ENCODE data around the gene NOC4L. TPM values are rescaled to one million over a fixed set of nuclear protein-coding genes. Genes with fewer than 3 reads are reported as not detected.

The NOC4L gene
- polyA plus RNA-seq, 1 donor (not counting 4 experiments of a cell fraction or from before 2014, with no cell fraction given), result 3.7 TPM

DNA sequence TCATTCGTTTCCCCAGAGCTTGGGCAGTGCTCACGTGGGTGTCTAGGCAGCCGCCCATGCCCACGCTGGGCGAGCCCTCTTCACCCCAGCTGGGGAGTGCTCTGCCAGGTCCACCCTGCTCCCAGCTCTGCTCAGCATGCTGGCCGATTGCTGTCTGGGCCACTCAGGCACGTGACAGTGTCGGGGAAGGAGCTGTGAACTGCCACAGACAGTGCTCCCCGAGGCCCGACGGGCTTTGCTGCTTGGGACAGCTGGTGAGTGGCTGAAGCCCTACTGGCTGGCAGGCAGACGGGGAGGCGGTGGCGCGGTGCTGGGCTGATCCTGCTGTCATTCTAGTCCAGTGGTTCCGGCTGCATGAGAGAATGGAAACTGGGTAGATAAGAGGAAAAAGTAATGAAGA lies 15.8 kb downstream of the NOC4L start:
- peaks cover 17% of the 10 kb centered on the region for H3K27me3 ChIP-seq (ENCODE audit: control insufficient read depth, extremely low read depth, insufficient read depth, low read length)
- no peaks in the 10 kb centered on the region for H3K9me1 ChIP-seq (ENCODE audit: control insufficient read depth, extremely low read depth, insufficient read depth, low read length)
- DNase-seq (ENCODE audit: low read depth, low spot score) (no peak), FAIRE-seq (no peak)
- H4K20me1 ChIP-seq (ENCODE audit: control insufficient read depth, extremely low read depth, insufficient read depth, low read length), result no peaks in the 10 kb centered on the region
- H3K9ac ChIP-seq (ENCODE audit: control insufficient read depth, extremely low read depth, insufficient read depth, low read length), result no peak overlapping the region
- no peak overlapping the region for H2AFZ ChIP-seq (ENCODE audit: control insufficient read depth, low read length)
- H3K79me2 ChIP-seq (ENCODE audit: control insufficient read depth, insufficient read depth, low read length), result no peaks in the 10 kb centered on the region
- dilution Hi-C loops (cut with MboI; ENCODE audit: extremely low pct_ligation_motif_present, low sequenced_read_pairs), result no loop called here
- no peaks in the 10 kb centered on the region for H3K4me1 ChIP-seq (ENCODE audit: control insufficient read depth, extremely low read depth, insufficient read depth, low read length)
- no peak overlapping the region for H3K4me2 ChIP-seq (ENCODE audit: control insufficient read depth, extremely low read depth, insufficient read depth, low read depth, low read length)
- peaks cover 9% of the 10 kb centered on the region for H3K9me3 ChIP-seq (ENCODE audit: control insufficient read depth, low read depth, low read length)
- TF ChIP-seq, protein P1, sequence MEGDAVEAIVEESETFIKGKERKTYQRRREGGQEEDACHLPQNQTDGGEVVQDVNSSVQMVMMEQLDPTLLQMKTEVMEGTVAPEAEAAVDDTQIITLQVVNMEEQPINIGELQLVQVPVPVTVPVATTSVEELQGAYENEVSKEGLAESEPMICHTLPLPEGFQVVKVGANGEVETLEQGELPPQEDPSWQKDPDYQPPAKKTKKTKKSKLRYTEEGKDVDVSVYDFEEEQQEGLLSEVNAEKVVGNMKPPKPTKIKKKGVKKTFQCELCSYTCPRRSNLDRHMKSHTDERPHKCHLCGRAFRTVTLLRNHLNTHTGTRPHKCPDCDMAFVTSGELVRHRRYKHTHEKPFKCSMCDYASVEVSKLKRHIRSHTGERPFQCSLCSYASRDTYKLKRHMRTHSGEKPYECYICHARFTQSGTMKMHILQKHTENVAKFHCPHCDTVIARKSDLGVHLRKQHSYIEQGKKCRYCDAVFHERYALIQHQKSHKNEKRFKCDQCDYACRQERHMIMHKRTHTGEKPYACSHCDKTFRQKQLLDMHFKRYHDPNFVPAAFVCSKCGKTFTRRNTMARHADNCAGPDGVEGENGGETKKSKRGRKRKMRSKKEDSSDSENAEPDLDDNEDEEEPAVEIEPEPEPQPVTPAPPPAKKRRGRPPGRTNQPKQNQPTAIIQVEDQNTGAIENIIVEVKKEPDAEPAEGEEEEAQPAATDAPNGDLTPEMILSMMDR (optimal IDR thresholded peaks at IDR 0.05 in 1 of 3, IDR thresholded peaks at IDR 0.05 in 1 of 3, conservative IDR thresholded peaks at IDR 0.05 in 1 of 3; ENCODE audit: extremely low read depth in 1 of 3, insufficient read depth in 2 of 3, low read length in 3 of 3), result no peak
- no peak for TF ChIP-seq EZH2 (IDR thresholded peaks at IDR 0.05; ENCODE audit: low read length)
- H3K4me3 ChIP-seq (ENCODE audit: control insufficient read depth in 2 of 3, extremely low read depth in 1 of 3, insufficient read depth in 2 of 3, low read depth in 1 of 3, low read length in 3 of 3), result no peak overlapping the region
- H3K27ac ChIP-seq (ENCODE audit: control insufficient read depth, insufficient read depth, low read length), result no peak overlapping the region
- peaks cover 5 to 7% of the 10 kb centered on the region in 2 experiments for H3K36me3 ChIP-seq (ENCODE audit: control insufficient read depth in 2 of 2, extremely low read depth in 1 of 2, insufficient read depth in 2 of 2, low read length in 2 of 2)

DNA sequence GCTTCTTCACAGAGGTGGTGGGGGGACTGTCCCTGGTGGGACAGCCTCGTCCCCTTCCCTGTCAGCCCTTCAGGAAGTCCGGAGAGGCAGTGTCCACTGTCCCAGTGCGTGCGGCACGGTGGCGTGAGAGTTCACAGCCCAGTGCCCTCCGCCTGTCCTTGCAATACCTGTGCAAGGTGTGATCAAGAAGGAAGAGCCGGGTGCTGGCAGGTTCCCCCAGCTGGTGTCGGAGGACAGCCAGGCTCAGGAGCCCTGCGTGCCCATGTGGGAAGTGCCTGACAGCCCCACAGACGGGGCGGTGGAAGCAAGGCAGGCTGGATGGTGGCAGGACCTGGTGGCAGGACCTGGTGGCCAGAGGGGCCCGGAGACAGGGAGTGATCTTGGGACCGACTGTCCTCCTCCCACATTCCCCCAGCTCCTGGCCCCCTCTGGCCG lies 16.4 kb downstream of the NOC4L start:
- no peak for DNase-seq (ENCODE audit: low read depth, low spot score)
- Histone ChIP-seq H3K4me2 (ENCODE audit: control insufficient read depth, extremely low read depth, insufficient read depth, low read depth, low read length) (no peak overlapping the region), H3K4me3 (ENCODE audit: control insufficient read depth in 2 of 3, extremely low read depth in 1 of 3, insufficient read depth in 2 of 3, low read depth in 1 of 3, low read length in 3 of 3) (no peak overlapping the region), H3K36me3 (ENCODE audit: control insufficient read depth in 2 of 2, extremely low read depth in 1 of 2, insufficient read depth in 2 of 2, low read length in 2 of 2) (peaks cover 5 to 7% of the 10 kb centered on the region in 2 experiments), H3K4me1 (ENCODE audit: control insufficient read depth, extremely low read depth, insufficient read depth, low read length) (no peaks in the 10 kb centered on the region), H3K9me1 (ENCODE audit: control insufficient read depth, extremely low read depth, insufficient read depth, low read length) (no peaks in the 10 kb centered on the region), H3K27me3 (ENCODE audit: control insufficient read depth, extremely low read depth, insufficient read depth, low read length) (peaks cover 17% of the 10 kb centered on the region), H2AFZ (ENCODE audit: control insufficient read depth, low read length) (no peak overlapping the region), H3K79me2 (ENCODE audit: control insufficient read depth, insufficient read depth, low read length) (no peaks in the 10 kb centered on the region), H3K9me3 (ENCODE audit: control insufficient read depth, low read depth, low read length) (peaks cover 9% of the 10 kb centered on the region), H3K27ac (ENCODE audit: control insufficient read depth, insufficient read depth, low read length) (no peak overlapping the region), H4K20me1 (ENCODE audit: control insufficient read depth, extremely low read depth, insufficient read depth, low read length) (no peaks in the 10 kb centered on the region), H3K9ac (ENCODE audit: control insufficient read depth, extremely low read depth, insufficient read depth, low read length) (no peak overlapping the region)
- no peak for TF ChIP-seq EZH2 (IDR thresholded peaks at IDR 0.05; ENCODE audit: low read length)
- TF ChIP-seq, protein P1 (optimal IDR thresholded peaks at IDR 0.05 in 1 of 3, IDR thresholded peaks at IDR 0.05 in 1 of 3, conservative IDR thresholded peaks at IDR 0.05 in 1 of 3; ENCODE audit: extremely low read depth in 1 of 3, insufficient read depth in 2 of 3, low read length in 3 of 3), result no peak
- dilution Hi-C loops (cut with MboI; ENCODE audit: extremely low pct_ligation_motif_present, low sequenced_read_pairs), result no loop called here
- no peak for FAIRE-seq

All from keratinocyte (primary cell).